Mesenchymal stem cell (in vitro differentiated cells and primary cell): ENCODE measurements around the gene TDP1.

ENCODE experiments used
- DNase-seq: peaks from one replicate; pipeline ENCODE4 v3.0.0-alpha.2; 2013
- H2AFZ ChIP-seq: one replicate; pipeline ENCODE4 v1.6.1; 2013; ENCODE audit warnings: low read depth, mild to moderate bottlenecking, control low read depth, inconsistent platforms, low read length, moderate library complexity
- H2AK5ac ChIP-seq: 2 replicates; pipeline ENCODE4 v1.6.1; 2013; ENCODE audit warnings: low read length, moderate library complexity, mild to moderate bottlenecking, inconsistent platforms; ENCODE audit not compliant: severe bottlenecking
- H2BK120ac ChIP-seq: one replicate; pipeline ENCODE4 v1.6.1; 2013; ENCODE audit warnings: low read depth, mild to moderate bottlenecking, inconsistent platforms, low read length, moderate library complexity
- H2BK12ac ChIP-seq, 2 experiments: one replicate each; pipeline ENCODE4 v1.6.1; 2013; ENCODE audit warnings: inconsistent platforms in 2 of 2, low read length in 2 of 2, mild to moderate bottlenecking in 2 of 2, moderate library complexity in 2 of 2, control low read depth in 1 of 2
- H2BK15ac ChIP-seq: one replicate; pipeline ENCODE4 v1.6.1; 2013; ENCODE audit warnings: mild to moderate bottlenecking, low read depth, inconsistent platforms; ENCODE audit not compliant: poor library complexity, severe bottlenecking
- H2BK5ac ChIP-seq: 2 replicates; pipeline ENCODE4 v1.6.1; 2013; ENCODE audit warnings: low read depth, mild to moderate bottlenecking, low read length, control low read depth, inconsistent platforms; ENCODE audit not compliant: poor library complexity, severe bottlenecking
- H3K14ac ChIP-seq, 2 experiments: one replicate each; pipeline ENCODE4 v1.6.1; 2013; ENCODE audit warnings: inconsistent platforms in 2 of 2, low read length in 2 of 2, control low read depth in 1 of 2, mild to moderate bottlenecking in 1 of 2, moderate library complexity in 1 of 2
- H3K18ac ChIP-seq, 2 experiments: one replicate each; pipeline ENCODE4 v1.6.1; 2013; ENCODE audit warnings: inconsistent platforms in 2 of 2, low read length in 2 of 2, control low read depth in 1 of 2, low read depth in 1 of 2, mild to moderate bottlenecking in 1 of 2
- H3K23ac ChIP-seq, 2 experiments: one replicate each; pipeline ENCODE4 v1.6.1; 2013; ENCODE audit warnings: inconsistent platforms in 2 of 2, low read length in 2 of 2, mild to moderate bottlenecking in 2 of 2, moderate library complexity in 2 of 2, control low read depth in 1 of 2
- H3K27ac ChIP-seq: 2 replicates; pipeline ENCODE4 v1.5.1; 2013; ENCODE audit warnings: mild to moderate bottlenecking, moderate library complexity, low read length, control low read depth, inconsistent platforms; ENCODE audit not compliant: poor library complexity, severe bottlenecking
- H3K27me3 ChIP-seq, 2 experiments: 2 replicates each; pipeline versions ENCODE4 v1.6.1 to v1.7.0; 2013; ENCODE audit warnings: low read length in 2 of 2, mild to moderate bottlenecking in 2 of 2, moderate library complexity in 2 of 2, control low read depth in 1 of 2, inconsistent platforms in 1 of 2; ENCODE audit not compliant: control insufficient read depth in 1 of 2, insufficient read depth in 1 of 2
- H3K36me3 ChIP-seq, 2 experiments: 2 replicates each; pipeline versions ENCODE4 v1.6.1 to v1.7.0; 2013; ENCODE audit warnings: low read length in 2 of 2, control low read depth in 1 of 2, inconsistent platforms in 1 of 2, low read depth in 1 of 2, mild to moderate bottlenecking in 1 of 2; ENCODE audit not compliant: insufficient read depth in 2 of 2, control insufficient read depth in 1 of 2
- H3K4ac ChIP-seq, 2 experiments: one replicate each; pipeline ENCODE4 v1.6.1; 2013; ENCODE audit warnings: inconsistent platforms in 2 of 2, low read length in 2 of 2, mild to moderate bottlenecking in 2 of 2, moderate library complexity in 2 of 2, control low read depth in 1 of 2, low read depth in 1 of 2
- H3K4me1 ChIP-seq: 2 replicates; pipeline ENCODE4 v1.6.1; 2013; ENCODE audit warnings: low read depth, low read length, control low read depth; ENCODE audit not compliant: control insufficient read depth, insufficient read depth
- H3K4me2 ChIP-seq: 2 replicates; pipeline ENCODE4 v1.6.1; 2013; ENCODE audit warnings: low read length, mild to moderate bottlenecking, inconsistent platforms; ENCODE audit not compliant: poor library complexity, severe bottlenecking
- H3K4me3 ChIP-seq, 2 experiments: 2 replicates each; pipeline versions ENCODE4 v1.5.1 to v1.7.0; 2013; ENCODE audit warnings: low read length in 2 of 2, mild to moderate bottlenecking in 2 of 2, control low read depth in 1 of 2, low read depth in 1 of 2; ENCODE audit not compliant: insufficient read depth in 1 of 2
- H3K79me1 ChIP-seq: replicated peaks from 2 replicates; pipeline ENCODE4 v1.6.1; 2013; ENCODE audit warnings: mild to moderate bottlenecking, control low read depth, low read length, inconsistent platforms; ENCODE audit not compliant: poor library complexity, severe bottlenecking
- H3K9ac ChIP-seq: 2 replicates; pipeline ENCODE4 v1.7.0; 2013; ENCODE audit warnings: mild to moderate bottlenecking, low read length, moderate library complexity
- H3K9me3 ChIP-seq: 2 replicates; pipeline ENCODE4 v1.7.0; 2013; ENCODE audit warnings: mild to moderate bottlenecking, low read length; ENCODE audit not compliant: control insufficient read depth
- H4K8ac ChIP-seq: one replicate; pipeline ENCODE4 v1.6.1; 2013; ENCODE audit warnings: inconsistent platforms, mild to moderate bottlenecking, low read length, moderate library complexity
- H4K91ac ChIP-seq: one replicate; pipeline ENCODE4 v1.6.1; 2013; ENCODE audit warnings: mild to moderate bottlenecking, low read length, inconsistent platforms
- WGBS: methylation state at CpG from one replicate; pipeline ENCODE4 v1.1.7; 2013; ENCODE audit warnings: mixed read lengths; 5-methylcytosine and 5-hydroxymethylcytosine counted together

The TDP1 gene

GRCh38 chr14:89965839-89966238 is 10.1 kb downstream of the TDP1 start:
- Histone ChIP-seq H3K4me3 (no peak overlapping the region), H3K4ac (no peak overlapping the region), H3K14ac (no peak overlapping the region), H3K27me3 (no peaks in the 10 kb centered on the region), H2AFZ (no peak overlapping the region), H3K23ac (no peak overlapping the region), H2BK120ac (no peak overlapping the region), H3K4me2 (no peak overlapping the region), H2BK12ac (no peak overlapping the region), H3K18ac (no peak overlapping the region), H3K9me3 (no peaks in the 10 kb centered on the region), H3K36me3 (peaks cover 15 to 66% of the 10 kb centered on the region in 2 experiments), H4K8ac (no peak overlapping the region), H3K9ac (no peak overlapping the region), H2AK5ac (no peak overlapping the region), H3K4me1 (no peaks in the 10 kb centered on the region), H3K27ac (no peak overlapping the region), H2BK15ac (no peak overlapping the region), H4K91ac (no peak overlapping the region), H3K79me1 (peaks cover 32% of the 10 kb centered on the region), H2BK5ac (no peak overlapping the region)
- WGBS = 83% methylated on average over 1 of the region's 1 CpG
- no peak for DNase-seq

GRCh38 chr14:89973234-89973823 is 17.6 kb downstream of the TDP1 start:
- Histone ChIP-seq H3K9ac (no peak overlapping the region), H3K9me3 (no peaks in the 10 kb centered on the region), H2AK5ac (no peak overlapping the region), H3K4me3 (no peak overlapping the region), H3K36me3 (peaks cover 34 to 75% of the 10 kb centered on the region in 2 experiments), H3K18ac (no peak overlapping the region), H3K23ac (no peak overlapping the region), H2BK12ac (no peak overlapping the region), H2BK120ac (no peak overlapping the region), H3K4me1 (no peaks in the 10 kb centered on the region), H3K14ac (no peak overlapping the region), H2AFZ (no peak overlapping the region), H3K4ac (no peak overlapping the region), H3K27ac (no peak overlapping the region), H4K91ac (no peak overlapping the region), H2BK5ac (no peak overlapping the region), H3K79me1 (peaks cover 7% of the 10 kb centered on the region), H3K27me3 (no peaks in the 10 kb centered on the region), H2BK15ac (no peak overlapping the region), H3K4me2 (no peak overlapping the region), H4K8ac (no peak overlapping the region)
- peak; percentile 76 for DNase-seq
- WGBS = 66% methylated on average over 7 of the region's 7 CpGs

- Histone ChIP-seq H4K91ac (no peak overlapping the region), H2AK5ac (no peak overlapping the region), H3K27ac (no peak overlapping the region), H2AFZ (no peak overlapping the region), H2BK15ac (no peak overlapping the region), H3K9ac (no peak overlapping the region), H3K4me2 (no peak overlapping the region), H3K9me3 (no peaks in the 10 kb centered on the region), H2BK120ac (no peak overlapping the region), H3K27me3 (no peaks in the 10 kb centered on the region), H3K4me1 (no peaks in the 10 kb centered on the region), H3K4ac (no peak overlapping the region), H3K4me3 (no peak overlapping the region), H2BK12ac (no peak overlapping the region), H3K14ac (no peak overlapping the region), H3K23ac (no peak overlapping the region), H3K79me1 (peaks cover 11% of the 10 kb centered on the region), H3K18ac (no peak overlapping the region), H3K36me3 (peaks cover 28 to 76% of the 10 kb centered on the region in 2 experiments), H4K8ac (no peak overlapping the region), H2BK5ac (no peak overlapping the region)
- DNase-seq = no peak
- whole genome bisulfite sequencing = 100% methylated on average over 4 of the region's 4 CpGs
These were observed 21.9 kb downstream of the TDP1 start for GRCh38 chr14:89977668-89978067.

- H4K91ac ChIP-seq = no peak overlapping the region
- peaks cover 15% of the 10 kb centered on the region for H3K79me1 ChIP-seq
- H2BK120ac ChIP-seq = no peak overlapping the region
- 100% methylated on average over 2 of the region's 4 CpGs for WGBS
- no peak overlapping the region for H2BK12ac ChIP-seq
- H2AFZ ChIP-seq = no peak overlapping the region
- H2BK15ac ChIP-seq = no peak overlapping the region
- DNase-seq = no peak
- H3K4ac ChIP-seq = no peak overlapping the region
- no peak overlapping the region for H3K14ac ChIP-seq
- H3K27ac ChIP-seq = no peak overlapping the region
- no peaks in the 10 kb centered on the region for H3K27me3 ChIP-seq
- H3K36me3 ChIP-seq = peaks cover 32 to 76% of the 10 kb centered on the region in 2 experiments
- H3K4me1 ChIP-seq = no peaks in the 10 kb centered on the region
- H3K23ac ChIP-seq = no peak overlapping the region
- H3K18ac ChIP-seq = no peak overlapping the region
- no peak overlapping the region for H3K9ac ChIP-seq
- H4K8ac ChIP-seq = no peak overlapping the region
- H3K4me3 ChIP-seq = no peak overlapping the region
- H3K9me3 ChIP-seq = no peaks in the 10 kb centered on the region
- no peak overlapping the region for H2AK5ac ChIP-seq
- no peak overlapping the region for H3K4me2 ChIP-seq
- H2BK5ac ChIP-seq = no peak overlapping the region
These were observed 22.9 kb downstream of the TDP1 start for GRCh38 chr14:89978656-89979055.
